ENCODE measurements around the gene UQCRHL.

UQCRHL gene

GRCh38 chr1:15847893-15848142 is 40.4 kb upstream of the UQCRHL start:
- TF ChIP-seq SIN3A (IDR thresholded peaks at IDR 0.05; ENCODE audit: borderline replicate concordance, insufficient read depth, low read length) (no peak), POLR2AphosphoS5 (IDR thresholded peaks at IDR 0.05; ENCODE audit: low read depth, low read length) (no peak), FOXP2 (optimal IDR thresholded peaks at IDR 0.05; ENCODE audit: borderline replicate concordance, extremely low read depth, extremely low read length, insufficient read depth) (no peak), TAF1 (IDR thresholded peaks at IDR 0.05; ENCODE audit: borderline replicate concordance, insufficient read depth, low read length) (no peak)
- TF ChIP-seq, protein P1, sequence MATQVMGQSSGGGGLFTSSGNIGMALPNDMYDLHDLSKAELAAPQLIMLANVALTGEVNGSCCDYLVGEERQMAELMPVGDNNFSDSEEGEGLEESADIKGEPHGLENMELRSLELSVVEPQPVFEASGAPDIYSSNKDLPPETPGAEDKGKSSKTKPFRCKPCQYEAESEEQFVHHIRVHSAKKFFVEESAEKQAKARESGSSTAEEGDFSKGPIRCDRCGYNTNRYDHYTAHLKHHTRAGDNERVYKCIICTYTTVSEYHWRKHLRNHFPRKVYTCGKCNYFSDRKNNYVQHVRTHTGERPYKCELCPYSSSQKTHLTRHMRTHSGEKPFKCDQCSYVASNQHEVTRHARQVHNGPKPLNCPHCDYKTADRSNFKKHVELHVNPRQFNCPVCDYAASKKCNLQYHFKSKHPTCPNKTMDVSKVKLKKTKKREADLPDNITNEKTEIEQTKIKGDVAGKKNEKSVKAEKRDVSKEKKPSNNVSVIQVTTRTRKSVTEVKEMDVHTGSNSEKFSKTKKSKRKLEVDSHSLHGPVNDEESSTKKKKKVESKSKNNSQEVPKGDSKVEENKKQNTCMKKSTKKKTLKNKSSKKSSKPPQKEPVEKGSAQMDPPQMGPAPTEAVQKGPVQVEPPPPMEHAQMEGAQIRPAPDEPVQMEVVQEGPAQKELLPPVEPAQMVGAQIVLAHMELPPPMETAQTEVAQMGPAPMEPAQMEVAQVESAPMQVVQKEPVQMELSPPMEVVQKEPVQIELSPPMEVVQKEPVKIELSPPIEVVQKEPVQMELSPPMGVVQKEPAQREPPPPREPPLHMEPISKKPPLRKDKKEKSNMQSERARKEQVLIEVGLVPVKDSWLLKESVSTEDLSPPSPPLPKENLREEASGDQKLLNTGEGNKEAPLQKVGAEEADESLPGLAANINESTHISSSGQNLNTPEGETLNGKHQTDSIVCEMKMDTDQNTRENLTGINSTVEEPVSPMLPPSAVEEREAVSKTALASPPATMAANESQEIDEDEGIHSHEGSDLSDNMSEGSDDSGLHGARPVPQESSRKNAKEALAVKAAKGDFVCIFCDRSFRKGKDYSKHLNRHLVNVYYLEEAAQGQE (IDR thresholded peaks at IDR 0.05; ENCODE audit: insufficient read depth in 1 of 2, low read depth in 2 of 2, low read length in 2 of 2): no peak

DNA sequence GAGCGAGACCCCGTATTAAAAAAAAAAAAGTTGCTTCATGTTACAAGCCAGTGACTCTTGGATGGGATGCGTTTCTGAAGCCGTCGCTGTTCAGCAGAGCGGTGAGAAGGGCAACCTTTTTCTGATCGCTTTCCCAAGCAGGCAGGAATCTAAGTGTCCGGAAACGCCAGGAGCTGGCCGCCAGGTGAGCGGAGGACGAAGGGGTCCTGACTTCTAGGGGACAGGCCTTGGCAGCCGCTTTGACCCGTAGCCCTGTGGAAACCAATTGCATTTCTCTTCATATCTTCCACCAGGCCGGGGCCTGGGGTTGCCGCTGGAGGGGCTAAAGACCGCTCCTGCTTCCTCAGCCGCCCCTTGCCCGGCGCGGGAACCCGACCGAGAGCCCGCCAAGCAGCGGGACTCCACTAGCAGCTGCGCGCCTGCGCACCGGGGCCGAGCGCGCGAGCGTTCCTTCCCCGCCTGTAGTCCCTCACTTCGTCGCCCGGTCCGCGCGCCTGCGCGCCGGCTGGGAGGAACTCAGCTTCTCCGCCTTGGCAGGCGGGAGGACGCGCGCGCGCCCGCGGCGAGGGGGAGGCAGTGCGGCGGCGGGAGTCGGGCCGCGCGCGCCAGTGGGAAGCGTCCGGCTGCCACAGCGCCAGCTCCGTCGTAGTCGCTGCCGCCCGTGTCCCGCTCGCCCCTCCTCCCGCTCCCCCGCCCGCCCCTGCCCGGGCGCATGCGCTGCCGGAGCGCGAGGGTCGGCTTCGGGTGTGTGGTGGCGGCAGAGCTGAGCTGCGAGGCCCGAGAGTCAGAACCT is 39.8 kb upstream of the UQCRHL start, which contains the start of gene SPEN:
TSS of gene SPEN (plus strand) at position 608 of the 793 bp plus-strand sequence. CDS start 361 bp downstream, outside the sequence.
- TF ChIP-seq, protein P1 (IDR thresholded peaks at IDR 0.05; ENCODE audit: insufficient read depth in 1 of 2, low read depth in 2 of 2, low read length in 2 of 2): no peak
- 0 out of 2 replicates have a peak, but pooled peaks have one; percentile 59 for TF ChIP-seq POLR2AphosphoS5 (IDR thresholded peaks at IDR 0.05; ENCODE audit: low read depth, low read length)
- TF ChIP-seq FOXP2 (optimal IDR thresholded peaks at IDR 0.05; ENCODE audit: borderline replicate concordance, extremely low read depth, extremely low read length, insufficient read depth): peak; percentile 65

GRCh38 chr1:15843826-15844572 is 36.5 kb upstream of the UQCRHL start:
- no peak for TF ChIP-seq SIN3A (IDR thresholded peaks at IDR 0.05; ENCODE audit: borderline replicate concordance, insufficient read depth, low read length)
- TF ChIP-seq, protein P1 (IDR thresholded peaks at IDR 0.05; ENCODE audit: insufficient read depth in 1 of 2, low read depth in 2 of 2, low read length in 2 of 2): no peak
- no peak for TF ChIP-seq TAF1 (IDR thresholded peaks at IDR 0.05; ENCODE audit: borderline replicate concordance, insufficient read depth, low read length)
- TF ChIP-seq FOXP2 (optimal IDR thresholded peaks at IDR 0.05; ENCODE audit: borderline replicate concordance, extremely low read depth, extremely low read length, insufficient read depth): no peak
- no peak for TF ChIP-seq POLR2AphosphoS5 (IDR thresholded peaks at IDR 0.05; ENCODE audit: low read depth, low read length)

- TF ChIP-seq, protein P1 (IDR thresholded peaks at IDR 0.05; ENCODE audit: insufficient read depth in 1 of 2, low read depth in 2 of 2, low read length in 2 of 2): no peak
- TF ChIP-seq SIN3A (IDR thresholded peaks at IDR 0.05; ENCODE audit: borderline replicate concordance, insufficient read depth, low read length): no peak
- TF ChIP-seq TAF1 (IDR thresholded peaks at IDR 0.05; ENCODE audit: borderline replicate concordance, insufficient read depth, low read length): no peak
- TF ChIP-seq FOXP2 (optimal IDR thresholded peaks at IDR 0.05; ENCODE audit: borderline replicate concordance, extremely low read depth, extremely low read length, insufficient read depth): no peak
- TF ChIP-seq POLR2AphosphoS5 (IDR thresholded peaks at IDR 0.05; ENCODE audit: low read depth, low read length): no peak
Measured at GRCh38 chr1:15838721-15839120, 31.3 kb upstream of the UQCRHL start.

Data from PFSK-1 (cell line).